GM20000 (cell line): ENCODE measurements around the gene FBXL15.

Experiments used
- DNase-seq: peaks from one replicate; pipeline ENCODE4 v3.0.0; 2012; ENCODE audit warnings: low spot score
- CTCF ChIP-seq: IDR thresholded peaks from 2 replicates; pipeline ENCODE4 v1.5.1; 2012; ENCODE audit warnings: mild to moderate bottlenecking, control low read depth; ENCODE audit errors: extremely low read depth, missing control alignments

FBXL15 gene

GRCh38 chr10:102420714-102421506, at the start of gene FBXL15:
Gene FBXL15 (plus strand): TSS chr10:102420836. CDS start chr10:102421130, 294 bp downstream.
- no peak for TF ChIP-seq CTCF

GRCh38 chr10:102371295-102371694, 49.3 kb upstream of the FBXL15 start:
- no peak for DNase-seq
- TF ChIP-seq CTCF: no peak

More at GRCh38 chr10:102420714-102421506, at the start of gene FBXL15:
- DNase-seq: peak; percentile 98

GRCh38 chr10:102375250-102375649, 45.4 kb upstream of the FBXL15 start:
- no peak for DNase-seq
- no peak for TF ChIP-seq CTCF

- no peak for DNase-seq
- TF ChIP-seq CTCF: no peak
Observed at GRCh38 chr10:102375867-102376266, 44.8 kb upstream of the FBXL15 start.

- TF ChIP-seq CTCF: no peak
Observed at GRCh38 chr10:102376901-102377300, 43.7 kb upstream of the FBXL15 start.

GRCh38 chr10:102379383-102379782, 41.3 kb upstream of the FBXL15 start:
- no peak for TF ChIP-seq CTCF
- no peak for DNase-seq

More at GRCh38 chr10:102376901-102377300, 43.7 kb upstream of the FBXL15 start:
- no peak for DNase-seq

- no peak for TF ChIP-seq CTCF
- no peak for DNase-seq
Observed at GRCh38 chr10:102381983-102382382, 38.7 kb upstream of the FBXL15 start.
